OCI-LY3 (cell line): ENCODE measurements around the gene PDE7B.
A peak's percentile ranks its signal among the peaks of the same experiment; 100 is the strongest.

Experiments
- H2AFZ ChIP-seq: fragments of 200-600, 300-600 bp; shearing (Covaris generic); 2 replicates; pipeline ENCODE4 v1.6.0; 2014; ENCODE audit warnings: antibody characterized with exemption, low read depth, low read length
- H3K27ac ChIP-seq: fragments of 200-600, 300-600 bp; sonication (generic); 2 replicates; pipeline ENCODE4 v1.5.1; 2014; ENCODE audit warnings: mild to moderate bottlenecking, low read length, moderate library complexity, mixed read lengths
- H3K27me3 ChIP-seq: fragments of 200-600, 300-600 bp; sonication (generic); 2 replicates; pipeline ENCODE4 v1.6.1; 2014; ENCODE audit warnings: low read depth, low read length, mixed read lengths
- H3K36me3 ChIP-seq: fragments of 200-600, 300-600 bp; sonication (generic); replicated peaks from 2 replicates; pipeline ENCODE3; 2014; ENCODE audit warnings: low read depth, low read length, mixed read lengths
- H3K4me1 ChIP-seq: fragments of 300-600, 200-600 bp; sonication (generic); 2 replicates; pipeline ENCODE4 v1.6.1; 2014; ENCODE audit warnings: low read length, mixed read lengths
- H3K4me2 ChIP-seq: fragments of 200-600, 300-600 bp; sonication (generic); 2 replicates; pipeline ENCODE4 v1.6.1; 2014; ENCODE audit warnings: low read length, mixed read lengths
- H3K4me3 ChIP-seq: fragments of 300-600, 200-600 bp; sonication (generic); 2 replicates; pipeline ENCODE4 v1.5.1; 2014; ENCODE audit warnings: antibody characterized with exemption, mild to moderate bottlenecking, low read length, moderate library complexity
- H3K79me2 ChIP-seq: fragments of 300-600, 200-600 bp; shearing (Covaris generic); 2 replicates; pipeline ENCODE4 v1.6.1; 2014; ENCODE audit warnings: mild to moderate bottlenecking, low read length, mixed read lengths
- H3K9ac ChIP-seq: fragments of 300-600, 200-600 bp; shearing (Covaris generic); 2 replicates; pipeline ENCODE4 v1.6.0; 2014; ENCODE audit warnings: mild to moderate bottlenecking, low read length, moderate library complexity
- H3K9me3 ChIP-seq: fragments of 200-600, 300-600 bp; shearing (Covaris generic); 2 replicates; pipeline ENCODE4 v1.6.1; 2014; ENCODE audit warnings: low read length, mixed read lengths; ENCODE audit not compliant: insufficient read depth
- H4K20me1 ChIP-seq: fragments of 200-600, 300-600 bp; sonication (generic); 2 replicates; pipeline ENCODE4 v1.6.1; 2016; ENCODE audit warnings: low read length, mixed read lengths; ENCODE audit not compliant: insufficient read depth
- CTCF ChIP-seq: fragments of 200-600, 300-600 bp; sonication (generic); IDR thresholded peaks from 2 replicates; pipeline ENCODE4 v1.5.1; 2014; ENCODE audit warnings: antibody characterized with exemption, low read length, low read depth
- EZH2phosphoT487 ChIP-seq: fragments of 200-600 bp; shearing (Covaris generic); IDR thresholded peaks from 2 replicates; pipeline ENCODE4 v1.6.1; 2018; ENCODE audit warnings: antibody characterized with exemption, mixed run types, low read depth

PDE7B gene

GRCh38 chr6:136038531-136038930 lies 187.0 kb downstream of the PDE7B start:
- H3K79me2 ChIP-seq = no peaks in the 10 kb centered on the region
- H3K4me1 ChIP-seq = peaks cover 19% of the 10 kb centered on the region
- H4K20me1 ChIP-seq = no peaks in the 10 kb centered on the region
- no peak overlapping the region for H2AFZ ChIP-seq
- H3K4me2 ChIP-seq = peak overlapping the region; percentile 61; the same call in 1 of the 2 replicates
- no peak for TF ChIP-seq CTCF
- TF ChIP-seq EZH2phosphoT487 = no peak
- no peaks in the 10 kb centered on the region for H3K36me3 ChIP-seq
- H3K9ac ChIP-seq = no peak overlapping the region
- H3K27ac ChIP-seq = no peak overlapping the region
- no peak overlapping the region; the same call in 1 of the 2 replicates for H3K4me3 ChIP-seq
- no peaks in the 10 kb centered on the region for H3K27me3 ChIP-seq
- no peaks in the 10 kb centered on the region for H3K9me3 ChIP-seq

DNA sequence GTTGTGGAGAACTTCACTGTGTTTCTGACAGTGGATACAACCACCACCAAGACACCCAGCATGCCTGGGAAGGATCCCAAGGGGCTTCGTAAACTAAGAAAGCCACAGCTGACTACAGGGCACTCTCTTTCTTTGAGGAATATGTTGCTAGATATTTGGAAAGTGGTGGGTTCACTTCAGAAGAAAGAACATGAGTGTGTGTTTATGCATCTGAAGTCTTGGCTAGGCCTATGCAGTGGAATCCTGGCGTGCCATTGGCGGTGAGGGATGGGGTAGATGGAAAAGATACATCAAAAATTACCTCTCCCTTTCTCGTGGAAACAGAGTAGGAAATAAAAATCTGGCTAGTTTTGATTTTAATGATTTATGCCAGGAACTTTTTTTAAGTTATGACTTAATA lies 187.7 kb downstream of the PDE7B start:
- no peak overlapping the region for H2AFZ ChIP-seq
- TF ChIP-seq CTCF (no peak), EZH2phosphoT487 (no peak)
- no peak overlapping the region for H3K27ac ChIP-seq
- H3K27me3 ChIP-seq = no peaks in the 10 kb centered on the region
- no peaks in the 10 kb centered on the region for H3K36me3 ChIP-seq
- peaks cover 19% of the 10 kb centered on the region for H3K4me1 ChIP-seq
- H3K9me3 ChIP-seq = no peaks in the 10 kb centered on the region
- no peaks in the 10 kb centered on the region for H4K20me1 ChIP-seq
- no peak overlapping the region for H3K9ac ChIP-seq
- no peak overlapping the region for H3K4me3 ChIP-seq
- no peak overlapping the region for H3K4me2 ChIP-seq
- no peaks in the 10 kb centered on the region for H3K79me2 ChIP-seq

DNA sequence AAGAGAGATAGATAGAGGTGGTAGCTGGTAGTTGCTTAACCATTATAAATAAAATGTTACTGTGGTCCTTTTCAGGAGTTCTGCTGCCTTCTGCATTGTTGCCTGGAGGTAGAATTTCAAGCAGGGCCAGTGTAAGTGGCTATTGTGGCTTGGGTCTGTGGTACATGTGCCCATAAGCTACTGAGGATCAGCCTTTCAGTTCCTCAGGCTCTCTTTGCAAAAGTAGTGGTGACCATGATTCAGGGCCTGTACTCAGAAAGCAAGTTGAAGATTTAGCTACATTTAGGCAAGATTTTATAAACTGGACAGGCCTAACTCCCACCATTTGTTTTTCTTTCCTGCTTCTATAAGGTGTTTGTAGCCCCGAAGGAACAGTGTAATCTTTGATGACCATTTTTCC lies 199.0 kb downstream of the PDE7B start:
- Histone ChIP-seq H3K9ac (no peak overlapping the region), H3K9me3 (no peaks in the 10 kb centered on the region), H2AFZ (no peak overlapping the region), H3K36me3 (no peaks in the 10 kb centered on the region), H3K4me3 (no peak overlapping the region), H3K4me1 (no peaks in the 10 kb centered on the region), H4K20me1 (no peaks in the 10 kb centered on the region), H3K79me2 (no peaks in the 10 kb centered on the region), H3K27ac (no peak overlapping the region), H3K27me3 (no peaks in the 10 kb centered on the region), H3K4me2 (no peak overlapping the region)
- TF ChIP-seq EZH2phosphoT487 (no peak), CTCF (no peak)

- Histone ChIP-seq H2AFZ (no peak overlapping the region), H3K27me3 (no peaks in the 10 kb centered on the region), H3K9ac (no peak overlapping the region), H3K4me3 (no peak overlapping the region), H4K20me1 (no peaks in the 10 kb centered on the region), H3K9me3 (no peaks in the 10 kb centered on the region), H3K79me2 (no peaks in the 10 kb centered on the region), H3K4me1 (no peaks in the 10 kb centered on the region), H3K36me3 (no peaks in the 10 kb centered on the region), H3K27ac (no peak overlapping the region), H3K4me2 (no peak overlapping the region)
- TF ChIP-seq CTCF = no peak
- TF ChIP-seq EZH2phosphoT487 = no peak
Measured at GRCh38 chr6:136051140-136051775, 199.8 kb downstream of the PDE7B start.
